Loucy (cell line): ENCODE data around the gene MTMR8.
"Not testable (repeated sequence)": the region's sequence is repeated elsewhere in the genome, so short reads cannot be mapped to it uniquely, and the experiment has no call there.

Experiments used
- H2AFZ ChIP-seq: fragments of 200-600 bp; sonication (generic); 2 replicates; pipeline ENCODE4 v1.6.0; 2016; ENCODE audit warnings: antibody characterized with exemption, mild to moderate bottlenecking, low read length, moderate library complexity
- H3F3A ChIP-seq: fragments of 200-600 bp; 2 replicates; pipeline ENCODE4 v1.6.0; 2016; ENCODE audit warnings: antibody characterized with exemption, low read depth, mild to moderate bottlenecking
- H3K27me3 ChIP-seq: fragments of 200-600 bp; sonication (generic); 2 replicates; pipeline ENCODE4 v1.6.1; 2014; ENCODE audit warnings: low read length, mild to moderate bottlenecking; ENCODE audit not compliant: insufficient read depth, poor library complexity, severe bottlenecking
- H3K36me3 ChIP-seq: fragments of 200-600 bp; sonication (generic); 2 replicates; pipeline ENCODE4 v1.6.1; 2016; ENCODE audit warnings: low read length; ENCODE audit not compliant: insufficient read depth
- H3K4me1 ChIP-seq: fragments of 200-600 bp; sonication (generic); 2 replicates; pipeline ENCODE4 v1.5.1; 2014; ENCODE audit warnings: low read length, mild to moderate bottlenecking; ENCODE audit not compliant: insufficient read depth, poor library complexity, severe bottlenecking
- H3K4me2 ChIP-seq: fragments of 200-600 bp; sonication (generic); 2 replicates; pipeline ENCODE4 v1.6.0; 2014; ENCODE audit warnings: antibody characterized with exemption, low read length, low read depth, mild to moderate bottlenecking; ENCODE audit not compliant: poor library complexity, severe bottlenecking
- H3K4me3 ChIP-seq: fragments of 200-600 bp; sonication (generic); 2 replicates; pipeline ENCODE4 v1.5.1; 2014; ENCODE audit warnings: low read length, mild to moderate bottlenecking, mixed read lengths; ENCODE audit not compliant: poor library complexity, severe bottlenecking
- H3K79me2 ChIP-seq: fragments of 200-600 bp; sonication (generic); 2 replicates; pipeline ENCODE4 v1.6.1; 2014; ENCODE audit warnings: low read length; ENCODE audit not compliant: insufficient read depth
- H3K9ac ChIP-seq: fragments of 200-600 bp; sonication (generic); 2 replicates; pipeline ENCODE4 v1.6.0; 2014; ENCODE audit warnings: mild to moderate bottlenecking, low read depth, low read length, moderate library complexity; ENCODE audit not compliant: poor library complexity, severe bottlenecking
- H3K9me2 ChIP-seq: fragments of 200-600 bp; sonication (generic); replicated peaks from 2 replicates; pipeline ENCODE4 v1.6.1; 2016; ENCODE audit warnings: low read depth, low read length, mixed read lengths
- H3K9me3 ChIP-seq: fragments of 200-600 bp; sonication (generic); 2 replicates; pipeline ENCODE4 v1.6.1; 2014; ENCODE audit warnings: mild to moderate bottlenecking, antibody characterized with exemption, low read length, low read depth; ENCODE audit not compliant: insufficient read depth
- H4K20me1 ChIP-seq: fragments of 200-600 bp; sonication (generic); 2 replicates; pipeline ENCODE4 v1.6.0; 2014; ENCODE audit warnings: antibody characterized with exemption, low read length, mild to moderate bottlenecking; ENCODE audit not compliant: insufficient read depth, poor library complexity, severe bottlenecking
- EZH2phosphoT487 ChIP-seq: fragments of 200-600 bp; IDR thresholded peaks from 2 replicates; pipeline ENCODE4 v1.6.1; 2018; ENCODE audit warnings: antibody characterized with exemption, mild to moderate bottlenecking, moderate library complexity, borderline replicate concordance
- TF ChIP-seq, protein P1 (sequence below): fragments of 200-600 bp; sonication (generic); conservative IDR thresholded peaks from 2 replicates; pipeline ENCODE4 v1.5.1; 2014; ENCODE audit warnings: mild to moderate bottlenecking, antibody characterized with exemption, low read length

The MTMR8 gene

DNA sequence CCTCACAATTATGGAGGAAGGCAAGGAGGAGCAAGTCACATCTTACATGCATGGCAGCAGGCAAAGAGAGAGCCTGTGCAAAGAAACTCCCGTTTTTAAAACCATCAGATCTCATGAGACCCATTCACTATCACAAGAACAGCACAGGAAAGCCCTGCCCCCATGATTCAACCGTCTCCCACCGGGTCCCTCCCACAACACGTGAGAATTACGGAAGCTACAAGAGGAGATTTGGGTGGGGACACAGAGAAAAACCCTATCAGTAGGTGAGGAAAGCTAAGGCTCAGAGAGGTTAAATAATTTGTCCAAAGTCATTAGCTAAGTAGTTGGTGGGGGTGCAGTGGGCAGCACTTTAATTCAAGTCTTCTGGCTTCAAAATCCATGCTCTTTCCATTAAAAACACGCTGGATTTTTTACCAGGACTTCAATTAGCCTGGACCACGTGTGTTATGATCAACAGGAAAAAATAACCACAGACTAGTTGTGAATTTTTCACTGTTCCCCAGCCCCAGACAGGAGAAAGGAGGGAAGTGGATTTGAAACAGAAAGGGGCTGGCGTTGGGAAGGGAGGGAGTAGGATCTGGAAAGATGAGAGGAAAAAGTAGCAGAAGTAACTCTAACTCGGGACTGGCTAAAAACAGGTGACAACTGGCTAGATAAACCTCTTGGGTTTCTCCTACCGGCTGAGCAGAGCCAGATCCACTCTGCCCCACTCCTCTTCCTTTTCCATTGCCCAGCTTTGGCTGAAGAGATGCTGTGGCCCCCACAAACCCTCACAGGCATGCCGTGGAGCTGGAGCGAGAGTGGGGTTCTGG lies 986 bp downstream of the MTMR8 start:
- Histone ChIP-seq H3F3A (no peaks in the 10 kb centered on the region), H3K9me2 (no peaks in the 10 kb centered on the region), H3K9me3 (no peaks in the 10 kb centered on the region), H3K4me2 (peak overlapping the region; percentile 88), H2AFZ (peak overlapping the region; percentile 98), H3K79me2 (peaks cover 43% of the 10 kb centered on the region), H3K36me3 (no peaks in the 10 kb centered on the region), H3K9ac (peak overlapping the region; percentile 82), H4K20me1 (peaks cover 11% of the 10 kb centered on the region), H3K4me1 (peaks cover 48% of the 10 kb centered on the region), H3K27me3 (no peaks in the 10 kb centered on the region), H3K4me3 (peak overlapping the region; percentile 96)
- no peak for TF ChIP-seq EZH2phosphoT487
- TF ChIP-seq, protein P1, sequence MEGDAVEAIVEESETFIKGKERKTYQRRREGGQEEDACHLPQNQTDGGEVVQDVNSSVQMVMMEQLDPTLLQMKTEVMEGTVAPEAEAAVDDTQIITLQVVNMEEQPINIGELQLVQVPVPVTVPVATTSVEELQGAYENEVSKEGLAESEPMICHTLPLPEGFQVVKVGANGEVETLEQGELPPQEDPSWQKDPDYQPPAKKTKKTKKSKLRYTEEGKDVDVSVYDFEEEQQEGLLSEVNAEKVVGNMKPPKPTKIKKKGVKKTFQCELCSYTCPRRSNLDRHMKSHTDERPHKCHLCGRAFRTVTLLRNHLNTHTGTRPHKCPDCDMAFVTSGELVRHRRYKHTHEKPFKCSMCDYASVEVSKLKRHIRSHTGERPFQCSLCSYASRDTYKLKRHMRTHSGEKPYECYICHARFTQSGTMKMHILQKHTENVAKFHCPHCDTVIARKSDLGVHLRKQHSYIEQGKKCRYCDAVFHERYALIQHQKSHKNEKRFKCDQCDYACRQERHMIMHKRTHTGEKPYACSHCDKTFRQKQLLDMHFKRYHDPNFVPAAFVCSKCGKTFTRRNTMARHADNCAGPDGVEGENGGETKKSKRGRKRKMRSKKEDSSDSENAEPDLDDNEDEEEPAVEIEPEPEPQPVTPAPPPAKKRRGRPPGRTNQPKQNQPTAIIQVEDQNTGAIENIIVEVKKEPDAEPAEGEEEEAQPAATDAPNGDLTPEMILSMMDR = no peak

DNA sequence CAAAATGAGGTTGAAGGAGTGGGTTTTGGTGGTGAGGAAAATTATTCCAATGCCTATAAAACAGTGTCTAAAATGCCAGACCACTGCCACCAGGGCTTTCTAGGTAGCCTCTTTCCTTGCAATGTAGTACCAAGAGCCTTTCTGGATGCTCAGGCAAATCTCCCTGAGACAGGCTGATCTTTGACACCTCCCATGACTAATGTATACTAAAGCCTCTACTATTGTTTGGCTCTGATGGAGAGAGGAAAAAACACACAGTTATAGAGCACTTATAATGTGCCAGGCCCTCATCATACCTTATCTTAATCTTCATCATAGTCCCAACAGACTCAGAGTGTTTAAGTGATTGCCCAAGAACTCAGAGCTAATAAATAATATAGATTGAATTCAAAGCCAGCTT lies 5.8 kb downstream of the MTMR8 start:
- peaks cover 76% of the 10 kb centered on the region for H3K79me2 ChIP-seq
- H4K20me1 ChIP-seq = peaks cover 16% of the 10 kb centered on the region
- no peaks in the 10 kb centered on the region for H3K9me3 ChIP-seq
- H2AFZ ChIP-seq = no peak overlapping the region
- H3K9me2 ChIP-seq = no peaks in the 10 kb centered on the region
- TF ChIP-seq EZH2phosphoT487 = no peak
- TF ChIP-seq, protein P1 = no peak
- peaks cover 53% of the 10 kb centered on the region for H3K4me1 ChIP-seq
- no peaks in the 10 kb centered on the region for H3F3A ChIP-seq
- H3K27me3 ChIP-seq = no peaks in the 10 kb centered on the region
- H3K4me3 ChIP-seq = peak overlapping the region; percentile 27
- H3K36me3 ChIP-seq = peaks cover 4% of the 10 kb centered on the region; the same call in 1 of the 2 replicates
- H3K4me2 ChIP-seq = peak overlapping the region; percentile 88
- H3K9ac ChIP-seq = no peak overlapping the region

DNA sequence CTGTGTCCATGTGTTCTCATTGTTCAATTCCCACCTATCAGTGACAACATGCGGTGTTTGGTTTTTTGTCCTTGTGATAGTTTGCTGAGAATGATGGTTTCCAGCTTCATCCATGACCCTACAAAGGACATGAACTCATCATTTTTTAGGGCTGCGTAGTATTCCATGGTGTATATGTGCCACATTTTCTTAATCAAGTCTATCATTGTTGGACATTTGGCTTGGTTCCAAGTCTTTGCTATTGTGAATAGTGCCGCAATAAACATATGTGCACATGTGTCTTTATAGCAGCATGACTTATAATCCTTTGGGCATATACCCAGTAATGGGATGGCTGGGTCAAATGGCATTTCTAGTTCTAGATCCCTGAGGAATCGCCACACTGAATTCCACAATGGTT lies 14.5 kb downstream of the MTMR8 start:
- H4K20me1 ChIP-seq, H3F3A ChIP-seq, H2AFZ ChIP-seq, H3K9ac ChIP-seq, H3K79me2 ChIP-seq, H3K4me3 ChIP-seq, H3K4me2 ChIP-seq, H3K36me3 ChIP-seq, H3K4me1 ChIP-seq, H3K27me3 ChIP-seq, H3K9me2 ChIP-seq: not testable (repeated sequence)
- H3K9me3 ChIP-seq = peaks cover 11% of the 10 kb centered on the region; the same call in 1 of the 2 replicates

DNA sequence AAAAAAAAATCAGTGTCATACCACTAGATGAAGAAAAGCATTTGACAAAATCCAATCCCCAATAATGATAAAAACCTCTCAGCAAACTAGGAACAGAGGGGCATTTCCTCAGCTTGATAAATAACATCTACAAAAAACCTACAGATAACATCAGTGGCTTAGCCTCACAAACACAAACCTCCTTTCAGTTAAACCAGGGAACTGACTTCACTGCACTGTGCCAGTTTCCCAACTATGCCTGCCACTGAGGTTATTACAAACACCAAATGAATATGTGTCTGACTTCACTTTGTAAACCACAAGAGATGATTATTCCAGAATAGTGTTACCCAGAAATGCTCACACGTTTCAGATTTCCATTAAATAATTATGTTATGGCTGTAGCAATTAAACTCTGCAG lies 15.3 kb downstream of the MTMR8 start:
- Histone ChIP-seq H3K9me3 (peaks cover 11% of the 10 kb centered on the region; the same call in 1 of the 2 replicates), H3K79me2 (peaks cover under 1% of the 10 kb centered on the region; the same call in 1 of the 2 replicates), H3K27me3 (no peaks in the 10 kb centered on the region), H3K9ac (no peak overlapping the region), H3K4me2 (no peak overlapping the region), H3F3A (no peaks in the 10 kb centered on the region), H3K4me1 (no peaks in the 10 kb centered on the region), H3K4me3 (peak overlapping the region; percentile 29), H3K9me2 (no peaks in the 10 kb centered on the region), H2AFZ (no peak overlapping the region), H3K36me3 (no peaks in the 10 kb centered on the region), H4K20me1 (no peaks in the 10 kb centered on the region)
- TF ChIP-seq EZH2phosphoT487 = no peak
- TF ChIP-seq, protein P1 = no peak
